GM12873 (cell line): Measurements from ENCODE around the gene ITPR1.

Experiments used
- CTCF ChIP-seq: IDR thresholded peaks from 2 replicates; pipeline ENCODE4 v1.5.1; 2012; ENCODE audit warnings: low read depth, mild to moderate bottlenecking, moderate library complexity, low read length, control low read depth; ENCODE audit not compliant: insufficient read depth; ENCODE audit errors: missing control alignments

The ITPR1 gene

GRCh38 chr3:4753073-4753691, 260.0 kb downstream of the ITPR1 start:
- no peak for TF ChIP-seq CTCF

DNA sequence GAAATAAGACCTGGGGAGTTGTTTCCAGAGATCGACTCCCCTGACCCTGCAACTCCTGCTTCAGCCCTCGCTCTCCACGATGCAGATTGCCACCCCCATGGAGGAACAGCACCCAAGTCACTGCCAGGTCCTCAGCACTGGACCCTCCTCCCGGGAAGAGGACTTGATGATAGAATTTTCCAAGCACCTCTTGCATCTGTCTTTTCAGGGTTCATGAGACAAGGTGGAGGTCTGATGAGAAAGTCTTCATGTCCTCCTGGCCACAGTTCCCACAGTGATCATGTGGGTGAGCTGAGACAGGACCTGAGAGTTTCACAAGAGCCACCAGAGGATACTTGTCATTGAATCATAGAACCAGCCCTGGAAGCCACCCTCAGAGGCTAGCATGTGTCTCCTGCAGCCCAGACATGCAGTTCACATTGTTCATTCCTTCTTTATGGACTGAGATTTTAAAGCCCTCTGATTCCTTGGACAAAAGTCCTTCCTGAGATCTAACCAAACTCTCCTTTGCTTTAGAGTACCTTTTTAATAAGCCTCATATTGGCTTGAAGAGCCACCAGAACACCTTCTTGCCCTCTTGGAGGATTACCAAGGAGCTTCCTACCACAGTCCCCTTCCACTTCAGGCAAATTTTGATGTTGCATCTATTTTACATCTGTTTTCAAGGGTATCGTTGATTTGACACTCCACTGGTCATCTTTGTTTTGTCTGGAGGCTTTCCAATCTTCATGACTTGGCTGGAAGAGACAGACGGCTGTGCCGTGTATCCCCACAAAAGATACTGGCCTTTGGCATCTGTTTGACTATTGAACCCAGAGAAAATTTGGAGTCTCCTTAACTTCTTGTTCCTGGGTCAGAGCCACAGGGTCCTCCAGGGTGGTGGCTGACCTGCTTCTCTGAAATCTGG, 261.3 kb downstream of the ITPR1 start:
- TF ChIP-seq CTCF, result no peak

GRCh38 chr3:4755566-4755965, 262.4 kb downstream of the ITPR1 start:
- no peak for TF ChIP-seq CTCF

- TF ChIP-seq CTCF, result no peak
Observed at GRCh38 chr3:4756057-4756775, 263.1 kb downstream of the ITPR1 start.

GRCh38 chr3:4756855-4757574, 263.9 kb downstream of the ITPR1 start:
- no peak for TF ChIP-seq CTCF

GRCh38 chr3:4757575-4758248, 264.6 kb downstream of the ITPR1 start:
- no peak for TF ChIP-seq CTCF
